SHP77 treated with DMSO at 0.1 percent for 48 hours (cell line): ENCODE measurements around the gene STAT1.
"Not testable (repeated sequence)": the region's sequence is repeated elsewhere in the genome, so short reads cannot be mapped to it uniquely, and the experiment has no call there.

Experiments
- DNase-seq: peaks from one replicate; lab custom pipeline; 2025; lab: John Stamatoyannopoulos, UW

Gene STAT1

DNA sequence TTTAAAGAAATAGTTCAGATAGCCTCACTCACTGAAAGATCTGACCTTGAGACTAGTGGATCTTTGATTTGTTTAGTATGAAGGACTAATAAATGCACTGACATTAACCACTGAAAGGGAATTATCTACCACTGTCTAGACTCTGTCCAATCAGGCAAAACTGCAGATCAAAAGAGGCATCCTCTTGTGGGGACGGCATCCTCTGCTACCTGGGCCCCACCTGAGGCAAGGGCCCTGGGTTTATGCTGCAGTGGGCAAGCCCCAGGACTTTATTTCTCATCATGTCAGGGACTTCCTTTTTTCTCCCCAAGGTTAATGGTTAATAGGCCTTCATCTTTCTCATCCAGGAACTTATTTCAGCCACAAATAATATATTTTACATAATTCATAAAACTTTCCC, 32.2 kb downstream of the STAT1 start:
- no peak for DNase-seq

DNA sequence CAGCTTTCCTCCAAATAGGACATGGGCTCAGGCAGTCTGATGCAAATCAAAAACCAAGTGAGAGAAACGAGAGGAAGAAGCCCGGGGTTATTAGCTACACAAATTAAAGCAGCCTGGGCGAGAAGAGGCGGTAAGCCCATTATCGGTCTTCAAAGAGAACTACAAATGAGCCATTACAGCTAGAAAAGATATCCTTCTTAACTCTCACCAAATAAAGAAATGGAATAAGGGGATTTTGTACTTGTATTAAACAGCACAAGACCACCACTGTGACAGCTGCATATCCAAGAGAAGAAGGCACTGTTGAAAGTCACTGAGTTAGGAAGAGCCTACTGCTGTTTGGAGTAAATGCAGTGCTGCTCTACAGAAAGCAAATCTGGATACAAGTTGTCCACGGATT, 32.6 kb downstream of the STAT1 start:
- no peak for DNase-seq

DNA sequence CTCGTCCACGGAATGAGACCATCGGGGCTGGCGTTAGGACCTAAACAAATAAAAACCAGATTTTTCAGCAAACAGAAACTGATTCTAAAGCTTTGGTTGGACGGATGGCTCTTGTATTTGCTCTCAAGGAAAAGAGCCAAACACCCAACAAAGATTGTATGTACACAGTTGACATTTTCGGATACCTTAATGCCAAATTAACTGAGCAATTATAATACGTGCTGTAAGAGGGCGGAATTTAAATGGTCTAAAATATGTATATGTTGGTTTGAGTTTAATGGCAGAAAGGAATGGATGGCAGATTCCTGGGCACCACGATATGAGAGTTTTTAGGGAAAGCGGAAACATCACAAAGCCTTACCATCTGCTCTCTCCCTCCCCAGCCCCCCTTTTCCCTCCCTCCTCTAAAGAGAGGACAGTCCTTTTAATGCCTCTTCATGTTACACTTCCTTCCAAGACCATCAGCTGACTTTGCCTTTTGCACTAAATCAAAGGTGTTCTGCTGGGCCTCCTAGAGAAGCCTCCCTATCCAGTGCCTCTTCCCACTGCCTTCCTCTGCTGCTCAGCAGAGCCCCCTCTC, 33.3 kb downstream of the STAT1 start:
- peak; percentile 36 for DNase-seq

DNA sequence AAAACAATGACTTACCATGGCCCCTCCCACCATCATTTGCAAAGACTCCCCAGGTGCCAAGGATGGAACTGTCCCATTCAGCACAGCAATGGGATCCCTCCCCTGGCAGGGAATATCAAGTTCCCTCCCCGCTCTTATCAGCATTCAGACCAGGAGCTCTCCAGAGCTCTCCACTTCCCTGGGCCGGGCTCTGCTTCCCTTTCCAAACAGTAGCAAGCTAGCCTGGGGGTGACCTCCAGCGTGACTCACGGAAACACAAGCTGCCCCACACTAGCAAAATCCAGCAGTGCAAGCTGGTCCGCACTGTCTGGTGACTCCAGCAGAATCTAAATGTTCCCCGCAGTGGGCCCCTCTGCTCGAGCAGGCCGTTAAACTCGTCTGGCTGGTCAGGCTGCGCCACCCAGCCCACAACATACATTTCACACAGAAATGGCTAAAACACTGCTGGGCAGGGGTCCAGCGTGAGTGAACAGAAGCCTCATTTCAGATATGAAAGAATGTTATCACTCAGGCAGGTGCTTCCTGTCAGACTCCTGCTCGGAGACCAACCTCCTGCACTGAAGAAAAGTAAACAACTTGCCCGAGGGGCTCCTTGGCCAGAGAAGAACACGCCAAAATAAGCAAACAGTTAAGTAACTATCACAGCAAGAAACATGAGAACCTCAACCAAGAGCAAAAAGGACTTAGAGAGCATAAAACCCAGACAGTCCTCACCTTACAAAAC, 33.9 kb downstream of the STAT1 start:
- DNase-seq = peak; percentile 36

DNA sequence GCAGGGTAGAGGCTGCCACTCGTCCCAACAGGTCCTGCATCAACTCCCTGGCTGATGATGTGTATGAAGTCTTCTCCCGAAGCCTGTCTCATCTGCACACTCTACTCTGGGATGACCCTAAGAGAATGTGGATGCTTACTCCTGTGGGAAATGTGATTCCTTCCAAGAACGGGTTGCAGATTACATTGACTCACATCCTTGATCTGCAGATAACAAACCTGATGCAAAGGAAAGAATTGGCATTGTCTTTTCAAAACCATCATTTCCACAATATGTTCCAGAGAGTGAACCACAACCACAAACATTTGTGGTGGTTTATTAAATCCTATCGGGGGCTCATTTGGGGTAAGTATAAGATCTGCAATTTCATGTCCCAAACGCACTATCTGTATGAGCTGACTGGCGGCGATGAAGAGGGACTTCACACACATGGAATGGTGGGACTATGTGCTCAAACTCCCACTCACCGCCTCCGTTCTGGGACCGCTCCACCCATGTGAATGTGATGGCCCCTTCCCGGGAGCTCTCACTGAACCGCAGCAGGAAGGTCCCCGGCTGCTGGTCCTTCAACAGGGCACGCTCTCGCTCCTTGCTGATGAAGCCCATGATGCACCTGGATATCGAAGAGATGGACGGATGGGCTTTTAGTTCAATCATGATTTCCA, 35.5 kb downstream of the STAT1 start:
- DNase-seq = no peak

DNA sequence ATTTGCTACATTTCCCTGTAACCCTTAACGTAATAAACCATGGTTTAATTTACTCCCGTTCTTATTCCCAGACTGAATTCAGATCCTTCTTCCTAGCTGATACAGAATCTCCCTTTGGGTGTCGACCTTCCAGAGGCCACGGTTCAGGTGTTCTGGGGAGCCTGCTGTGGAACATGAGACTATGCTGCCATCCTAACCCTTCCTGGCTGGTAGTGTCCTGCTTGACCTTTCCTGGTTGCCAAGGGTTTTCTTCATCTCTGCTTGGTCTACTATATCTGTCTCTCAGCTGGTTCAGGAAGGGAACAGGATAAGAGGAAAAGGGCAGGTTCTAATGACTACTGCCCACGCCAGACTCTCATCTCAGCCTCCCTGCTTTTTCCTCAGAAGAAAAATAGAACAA, 36.5 kb downstream of the STAT1 start:
- DNase-seq = no peak

DNA sequence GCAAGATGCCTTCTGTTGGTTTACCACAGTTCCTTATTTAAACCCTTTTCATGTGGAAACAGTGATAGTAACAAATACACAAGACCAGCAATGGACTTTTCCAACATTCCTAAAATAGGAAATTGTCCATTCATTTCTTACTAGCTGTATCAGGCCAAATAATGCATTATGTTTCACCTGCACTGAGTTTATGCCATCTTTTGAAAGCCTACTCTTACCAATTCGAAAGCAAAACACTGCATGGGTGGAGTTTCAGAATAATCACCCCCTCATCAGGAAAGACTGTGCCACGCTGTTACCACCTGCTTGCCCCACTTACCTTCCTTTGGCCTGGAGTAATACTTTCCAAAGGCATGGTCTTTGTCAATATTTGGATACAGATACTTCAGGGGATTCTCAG, 37.5 kb downstream of the STAT1 start:
- DNase-seq = no peak

DNA sequence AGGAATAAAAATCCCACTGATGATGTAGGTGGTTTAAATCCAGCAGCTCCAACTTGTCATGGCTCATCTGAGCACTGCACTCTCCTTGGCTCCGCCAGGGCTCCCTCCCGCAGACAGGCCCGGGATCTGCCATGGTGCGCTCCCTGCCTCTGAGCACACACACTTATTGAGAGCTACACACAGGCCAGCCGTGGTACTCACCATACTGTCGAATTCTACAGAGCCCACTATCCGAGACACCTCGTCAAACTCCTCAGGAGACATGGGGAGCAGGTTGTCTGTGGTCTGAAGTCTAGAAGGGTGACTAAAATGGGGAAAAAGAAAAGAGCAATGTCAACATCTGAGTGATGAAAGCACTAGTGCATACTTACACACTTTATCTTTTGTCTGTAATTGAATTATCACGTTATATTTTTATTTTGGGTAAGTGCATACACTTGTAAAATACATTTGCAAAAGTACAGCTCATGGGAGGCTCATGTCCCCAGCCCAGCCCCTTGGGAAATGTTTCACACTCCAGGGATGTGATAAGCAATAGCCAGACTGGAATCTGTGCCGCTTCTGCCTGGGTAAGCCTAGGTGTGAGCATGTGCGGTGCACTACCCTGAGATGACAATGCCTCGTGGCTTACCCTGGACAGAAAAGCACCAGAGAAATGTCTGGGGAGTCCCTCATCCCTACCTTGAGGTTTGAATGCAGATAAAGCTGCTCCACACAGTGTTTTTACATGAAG, 39.2 kb downstream of the STAT1 start:
- DNase-seq = no peak

DNA sequence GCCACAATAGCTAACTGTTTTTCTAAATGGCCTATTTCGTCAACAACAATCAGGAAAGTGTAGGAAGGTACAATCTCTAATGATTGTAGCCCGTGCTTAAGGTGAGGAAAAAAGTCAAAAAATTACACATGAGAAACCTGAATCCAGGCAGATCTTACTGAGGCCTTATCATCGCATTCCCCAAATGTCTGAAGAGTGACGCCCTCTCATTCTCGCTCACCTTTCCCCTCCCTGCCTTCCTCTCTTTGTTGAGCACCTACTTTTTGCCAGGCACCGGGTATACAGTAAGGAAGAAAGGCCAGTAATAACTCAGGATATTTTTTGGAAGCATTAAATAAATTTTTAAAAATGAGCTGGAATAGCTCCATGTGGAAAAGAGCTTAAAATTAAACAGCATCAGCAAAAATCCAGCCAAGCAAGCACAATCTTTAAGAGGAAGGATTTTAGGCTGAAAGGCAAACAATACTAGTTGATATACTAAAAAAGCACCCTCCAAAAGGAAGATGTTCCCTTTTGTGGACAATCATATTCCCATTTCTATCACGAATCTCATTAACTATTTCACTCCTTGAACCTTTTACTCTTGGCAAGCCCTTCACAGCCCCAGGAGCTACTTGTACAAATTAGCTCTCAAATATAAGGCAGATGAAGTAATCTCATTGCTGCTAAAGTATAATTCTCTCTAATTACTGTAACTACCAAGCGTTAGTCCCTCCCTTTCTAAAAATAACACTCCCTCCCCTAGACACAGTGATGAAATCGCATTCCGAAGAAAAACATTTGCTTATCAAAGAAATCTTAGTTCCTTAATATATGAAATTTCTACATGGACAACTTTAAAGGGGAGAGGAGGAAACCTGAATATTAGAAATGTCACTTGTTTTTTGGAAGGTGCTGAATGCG, 40.0 kb downstream of the STAT1 start:
- no peak for DNase-seq

DNA sequence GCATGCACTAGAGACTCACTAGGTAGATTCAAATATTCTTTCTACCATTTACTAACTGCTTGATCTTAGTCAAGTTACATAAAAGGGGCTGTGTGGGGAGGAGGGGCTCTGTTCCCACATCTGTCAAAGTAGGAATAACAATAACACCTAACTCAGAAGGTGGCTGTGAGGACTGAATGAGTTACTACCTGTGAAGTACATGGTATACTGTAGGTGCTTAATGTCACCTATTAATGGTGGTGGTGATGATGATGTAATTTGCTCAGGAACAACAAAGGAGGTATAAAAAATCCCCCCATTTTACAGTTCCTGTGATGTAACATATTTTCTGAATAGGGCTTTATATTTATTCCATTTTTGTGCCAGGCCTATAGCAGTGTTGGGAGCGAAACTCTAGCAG, 40.7 kb downstream of the STAT1 start:
- no peak for DNase-seq

DNA sequence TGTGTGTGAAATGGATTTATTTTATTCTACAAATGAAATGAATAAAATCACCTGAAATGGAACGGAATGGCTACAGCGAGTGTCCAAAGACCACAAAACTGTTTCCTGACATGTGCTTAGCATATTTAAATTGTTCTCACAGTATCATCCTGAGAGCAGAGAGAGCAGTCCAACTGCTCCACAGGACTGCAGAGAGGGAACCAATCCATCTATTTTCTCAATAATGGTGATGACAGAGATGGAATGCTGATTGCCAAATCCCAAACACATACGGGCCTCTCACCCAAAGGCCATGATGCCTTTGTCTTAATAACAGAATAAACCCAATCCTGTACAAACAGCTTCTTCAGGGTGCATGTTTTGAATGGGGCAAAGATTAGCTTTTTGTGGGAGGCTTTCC, 41.1 kb downstream of the STAT1 start:
- DNase-seq = no peak

DNA sequence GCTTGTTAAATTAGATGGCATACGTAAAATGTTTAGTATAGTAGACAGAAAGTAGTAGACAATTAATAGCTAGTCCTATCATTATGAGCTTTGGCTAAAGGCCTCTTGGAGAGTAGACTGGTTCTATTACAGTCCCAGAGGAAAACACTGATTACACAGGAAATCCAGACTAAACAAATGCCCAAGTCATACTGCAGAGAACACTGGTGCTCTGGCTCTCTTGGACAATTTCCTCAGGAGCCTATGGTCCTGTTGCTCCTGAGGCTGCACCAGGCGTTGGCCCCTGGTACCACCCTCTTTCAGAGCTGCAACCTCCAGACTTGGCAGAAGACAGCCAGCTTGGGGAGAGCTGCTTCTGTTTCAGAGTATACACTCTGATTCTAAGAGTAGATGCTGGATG, 41.8 kb downstream of the STAT1 start:
- no peak for DNase-seq

DNA sequence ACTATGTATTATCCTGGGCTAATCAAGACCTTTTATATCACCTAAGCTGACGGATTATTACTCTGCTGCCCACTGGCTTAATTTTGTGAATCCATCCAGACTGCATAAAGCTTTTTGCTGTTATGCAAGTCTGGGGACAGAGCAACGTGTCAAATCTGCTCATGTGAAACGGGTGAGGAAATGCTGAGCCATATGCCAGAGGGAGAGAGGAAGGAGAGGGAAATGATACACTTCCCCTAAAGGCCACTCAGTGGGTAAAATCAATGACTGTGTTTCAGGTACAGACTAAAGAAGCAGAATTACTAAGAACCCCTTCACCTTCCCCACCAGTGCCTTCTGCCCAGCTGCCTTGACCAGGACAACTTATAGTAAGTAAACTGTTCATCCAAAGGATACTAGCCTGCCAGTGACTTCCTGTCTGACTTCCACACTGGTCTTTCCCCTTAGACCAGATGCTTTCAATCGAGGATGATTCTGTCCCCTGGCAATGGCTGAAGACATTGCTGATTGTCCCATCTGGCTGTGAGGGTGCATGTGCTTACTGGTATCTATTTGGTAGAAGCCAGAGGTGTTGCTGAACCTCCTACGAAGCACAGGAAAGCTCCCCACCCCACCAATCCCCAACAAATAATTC, 43.0 kb downstream of the STAT1 start:
- no peak for DNase-seq

DNA sequence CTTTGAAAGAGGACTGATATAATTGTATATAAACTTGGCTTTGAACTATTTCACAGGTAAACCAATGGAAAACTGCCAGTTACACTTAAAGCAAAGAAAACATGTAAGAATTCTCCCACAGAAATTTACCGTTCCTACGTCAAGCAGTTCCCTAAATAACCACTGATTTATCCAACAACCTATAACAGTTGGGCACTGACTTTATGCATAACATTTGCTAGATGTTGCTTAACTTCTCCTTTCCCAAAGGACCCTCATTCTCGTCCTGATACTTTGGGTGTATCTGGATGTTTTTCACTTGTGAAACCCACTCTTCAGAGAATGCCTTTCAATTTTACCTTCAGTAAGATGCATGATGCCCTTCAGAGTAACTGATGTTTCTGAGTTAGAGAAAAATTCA, 43.8 kb downstream of the STAT1 start:
- no peak for DNase-seq

DNA sequence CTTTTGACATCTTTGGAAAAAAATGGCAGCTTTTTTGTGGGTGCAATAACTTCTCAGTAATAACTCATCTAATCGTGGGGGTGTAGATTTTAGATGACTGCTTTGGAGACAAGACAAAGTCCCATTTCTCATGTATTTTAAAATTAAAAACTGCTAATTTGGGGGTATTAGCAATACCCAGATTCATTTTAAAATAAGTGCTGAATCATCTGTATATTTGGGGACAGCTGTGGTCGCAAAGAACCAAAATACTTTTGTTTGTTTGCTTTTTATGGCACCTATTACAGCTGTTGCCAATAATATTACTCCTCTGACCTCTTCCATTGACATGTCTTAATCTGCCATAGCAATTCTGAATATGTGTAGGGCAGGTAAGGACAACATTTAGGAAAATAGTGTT, 45.4 kb downstream of the STAT1 start:
- DNase-seq = no peak

DNA sequence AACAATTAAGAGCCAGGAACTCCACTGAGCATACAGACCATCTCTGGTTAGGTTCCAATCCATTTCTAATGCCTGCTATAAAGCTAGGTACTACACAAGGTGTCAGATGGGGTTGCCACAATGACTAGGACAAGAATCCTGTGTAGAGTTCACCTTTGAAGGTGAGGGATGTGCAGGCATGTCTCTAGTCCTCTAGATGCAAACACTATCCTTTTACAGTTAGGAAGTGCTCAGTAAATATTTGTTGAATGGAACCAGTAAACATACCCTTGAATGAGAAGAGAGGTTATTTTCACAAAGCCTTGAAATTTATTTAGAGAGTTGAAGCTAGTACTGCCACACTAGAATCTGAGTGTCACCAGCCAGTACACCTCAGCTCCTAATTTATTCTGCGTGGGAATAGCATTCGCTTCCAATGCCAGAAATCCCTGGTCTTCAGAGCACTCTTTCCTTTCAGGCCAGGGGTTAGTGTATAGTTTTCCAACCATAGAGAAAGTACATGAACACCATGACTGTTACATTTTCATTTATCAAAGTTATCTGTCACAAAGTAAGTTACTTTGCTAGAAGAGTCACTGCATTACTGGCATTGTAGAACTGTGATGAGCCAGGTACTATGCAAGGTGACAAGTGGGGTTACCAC, 48.3 kb downstream of the STAT1 start:
- DNase-seq = no peak

DNA sequence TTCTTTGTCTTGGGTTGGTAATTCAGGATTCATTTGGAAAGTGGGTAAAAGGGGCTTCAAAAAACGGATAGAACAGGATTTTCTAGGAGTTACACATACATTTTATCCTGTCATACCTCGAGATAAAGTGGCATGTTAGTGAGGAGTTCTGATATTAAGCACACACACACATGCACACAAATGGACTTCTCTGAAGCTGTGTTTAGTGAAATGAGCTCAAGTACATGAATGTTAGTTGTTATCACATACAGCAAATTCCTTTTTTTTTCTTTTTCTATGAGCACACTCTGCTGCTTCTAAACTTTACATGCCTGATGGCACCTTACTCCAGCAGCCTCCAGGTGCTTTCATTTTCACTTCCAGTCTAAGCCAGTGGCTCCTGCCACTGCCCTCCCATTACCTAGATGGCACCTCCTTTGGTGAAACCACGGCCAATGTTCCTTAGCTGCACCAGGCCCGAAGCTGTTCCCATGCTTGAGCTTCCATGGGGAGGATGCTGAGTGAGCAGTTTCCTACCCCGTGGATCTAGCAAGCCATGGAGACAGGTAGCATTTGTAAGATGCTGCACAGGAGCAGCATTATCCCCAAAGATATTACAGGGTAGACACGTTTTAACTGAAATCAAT, 49.7 kb downstream of the STAT1 start:
- DNase-seq = no peak

DNA sequence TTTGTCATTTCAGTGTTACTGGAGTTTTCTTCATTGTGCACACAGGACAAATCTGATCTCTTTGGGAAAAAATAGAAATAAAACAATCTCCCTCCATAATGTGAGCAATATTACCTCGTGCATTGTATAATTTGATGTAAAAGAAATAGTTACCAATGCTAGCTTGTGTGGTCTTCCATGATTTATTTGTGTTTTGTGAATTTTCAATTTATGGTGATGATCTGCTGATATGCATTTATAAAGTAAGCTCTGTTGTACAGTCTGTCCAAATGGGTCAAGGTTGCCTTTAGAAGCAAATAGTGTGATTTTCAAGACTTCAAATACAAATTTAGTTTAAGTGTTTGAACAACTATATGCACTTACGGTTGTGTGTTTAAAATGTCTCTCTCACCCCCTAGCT, 50.9 kb downstream of the STAT1 start:
- no peak for DNase-seq

DNA sequence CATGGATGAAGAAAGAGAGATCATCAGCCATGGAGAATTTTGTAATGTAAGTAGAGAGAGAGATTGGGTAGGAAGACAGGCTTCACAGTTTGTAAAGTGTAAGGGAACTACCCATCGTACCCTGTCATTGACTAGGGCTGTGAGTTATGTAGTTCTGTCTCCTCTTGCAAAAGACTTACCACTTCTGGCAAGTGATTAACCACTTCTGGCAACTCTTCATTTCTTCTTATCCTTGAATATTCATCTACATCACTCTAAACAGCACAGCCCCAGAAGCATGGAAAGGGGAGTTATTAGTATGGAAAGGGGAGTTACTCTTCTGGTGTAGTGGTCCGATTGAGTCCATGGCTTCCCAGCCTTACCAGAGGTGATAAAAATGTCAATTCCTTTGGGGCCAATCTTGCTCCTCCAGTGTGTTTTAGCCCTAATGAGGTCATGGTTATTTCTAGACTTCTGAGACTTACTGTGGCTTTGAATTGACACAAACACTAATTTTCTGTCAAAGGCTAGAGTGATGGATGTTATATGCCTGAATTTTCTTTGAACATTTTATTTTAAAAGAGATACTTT, 52.0 kb downstream of the STAT1 start:
- DNase-seq = no peak

DNA sequence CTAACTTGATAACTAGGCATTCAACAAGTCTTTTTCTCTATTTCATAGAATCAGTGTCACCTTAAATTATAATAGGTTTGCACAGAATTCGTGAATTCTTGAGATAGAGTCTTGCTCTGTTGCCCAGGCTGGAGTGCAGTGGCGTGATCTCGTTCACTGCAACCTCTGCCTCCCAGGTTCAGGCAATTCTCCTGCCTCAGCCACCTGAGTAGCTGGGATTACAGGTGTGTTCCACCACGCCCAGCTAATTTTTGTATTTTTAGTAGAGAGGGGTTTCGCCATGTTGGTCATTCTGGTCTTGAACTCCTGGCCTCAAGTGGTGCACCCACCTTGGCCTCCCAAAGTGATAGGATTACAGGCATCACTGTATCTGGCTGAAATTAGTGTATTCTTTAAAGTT, 52.9 kb downstream of the STAT1 start:
- not testable (repeated sequence) for DNase-seq
